PC-9 (cell line): ENCODE measurements around the gene CDKN3. TPM values are rescaled to one million over a fixed set of nuclear protein-coding genes. Genes with fewer than 3 reads are reported as not detected.

Source experiments
- BruUV-seq: library from RNA; stranded (reverse); fragments of 400-500 nt; replicated peaks from 2 replicates; lab custom pipeline; 2021; lab: Mats Ljungman, UMichigan
- CTCF ChIA-PET: fragments of 300-600 bp; sonication (Branson Sonifier 250); formaldehyde crosslinking; loops from one replicate; lab custom pipeline; 2022; ENCODE audit warnings: antibody characterized with exemption; lab: Charles Lee
- POLR2A ChIA-PET: fragments of 300-600 bp; sonication (Branson Sonifier 250); formaldehyde crosslinking; loops from one replicate; lab custom pipeline; 2022; ENCODE audit warnings: antibody characterized with exemption; ENCODE audit not compliant: unreplicated experiment; lab: Charles Lee
- DNase-seq, 2 experiments: peaks; one replicate each; pipeline versions ENCODE4 v3.0.0 to v3.0.0-alpha.2; 2015 to 2022; ENCODE audit warnings: mixed read lengths in 1 of 2
- H2AFZ ChIP-seq: fragments of 200-600 bp; sonication (generic); 2 replicates; pipeline ENCODE4 v1.8.1; 2017; ENCODE audit warnings: antibody characterized with exemption
- H3F3A ChIP-seq: fragments of 200-600 bp; sonication (generic); 2 replicates; pipeline ENCODE4 v1.8.1; 2017; ENCODE audit warnings: antibody characterized with exemption, mild to moderate bottlenecking, low read depth; ENCODE audit not compliant: insufficient read depth
- H3K27ac ChIP-seq: fragments of 200-600 bp; sonication (generic); 2 replicates; pipeline ENCODE4 v1.6.1; 2016; ENCODE audit warnings: mixed run types
- H3K27me3 ChIP-seq: fragments of 200-600 bp; sonication (generic); 2 replicates; pipeline ENCODE4 v1.6.1; 2016; ENCODE audit warnings: low read depth, mixed run types; ENCODE audit not compliant: insufficient read depth
- H3K36me3 ChIP-seq: fragments of 200-600 bp; sonication (generic); 2 replicates; pipeline ENCODE4 v1.6.1; 2016; ENCODE audit warnings: low read depth, mixed run types
- H3K4me1 ChIP-seq: fragments of 200-600 bp; sonication (generic); replicated peaks from 2 replicates; pipeline ENCODE4 v1.6.1; 2016; ENCODE audit warnings: mixed run types; ENCODE audit not compliant: insufficient read depth
- H3K4me2 ChIP-seq: fragments of 200-600 bp; sonication (generic); 2 replicates; pipeline ENCODE4 v1.6.1; 2017; ENCODE audit warnings: mixed run types
- H3K4me3 ChIP-seq: fragments of 200-600 bp; sonication (generic); 2 replicates; pipeline ENCODE4 v1.6.1; 2016; ENCODE audit warnings: mixed run types
- H3K79me2 ChIP-seq: fragments of 200-600 bp; sonication (generic); 2 replicates; pipeline ENCODE4 v1.6.1; 2017; ENCODE audit warnings: low read depth, mixed run types
- H3K9me2 ChIP-seq: fragments of 200-600 bp; sonication (generic); 2 replicates; pipeline ENCODE4 v1.8.1; 2017; ENCODE audit warnings: mild to moderate bottlenecking; ENCODE audit not compliant: insufficient read depth
- H3K9me3 ChIP-seq: fragments of 200-600 bp; sonication (generic); 2 replicates; pipeline ENCODE4 v1.8.1; 2016; ENCODE audit warnings: low read depth; ENCODE audit not compliant: insufficient read depth
- H4K20me1 ChIP-seq: fragments of 200-600 bp; sonication (generic); 2 replicates; pipeline ENCODE4 v1.8.1; 2017; ENCODE audit not compliant: insufficient read depth
- CTCF ChIP-seq: fragments of 200-600 bp; sonication (generic); conservative IDR thresholded peaks from 2 replicates; pipeline ENCODE4 v1.6.1; 2017; ENCODE audit warnings: mixed run types, antibody characterized with exemption, mild to moderate bottlenecking, moderate library complexity
- EZH2 ChIP-seq: fragments of 200-600 bp; sonication (generic); IDR thresholded peaks from 2 replicates; pipeline ENCODE4 v1.8.0; 2017; ENCODE audit warnings: antibody characterized with exemption, low read depth
- intact Hi-C: fragments of 100-400 bp; cut with micrococcal nuclease; formaldehyde crosslinking; loops from one replicate; pipeline ENCODE4 v1.10.0; 2022; ENCODE audit not compliant: unreplicated experiment
- total RNA-seq: library from RNA; stranded (reverse); gene quantifications from 2 replicates; pipeline ENCODE4 v1.2.3, GENCODE V29; 2021

Gene CDKN3
- total RNA-seq, 1 experiment from 2014 or later: 105 TPM

GRCh38 chr14:54349713-54350112 is 47.1 kb upstream of the CDKN3 start:
- Histone ChIP-seq H3F3A (no peaks in the 10 kb centered on the region), H4K20me1 (no peaks in the 10 kb centered on the region), H3K4me1 (no peaks in the 10 kb centered on the region), H3K4me3 (no peak overlapping the region), H2AFZ (no peak overlapping the region), H3K27me3 (no peaks in the 10 kb centered on the region), H3K9me2 (no peaks in the 10 kb centered on the region), H3K9me3 (no peaks in the 10 kb centered on the region; the same call in 1 of the 2 replicates), H3K27ac (no peak overlapping the region), H3K79me2 (no peaks in the 10 kb centered on the region), H3K4me2 (no peak overlapping the region), H3K36me3 (no peaks in the 10 kb centered on the region)
- ChIA-PET CTCF (interaction anchor here (0.5 kb wide), 1 partner anchor 10 kb away, joined by 3 read pairs; no protein-coding TSS in a partner anchor), POLR2A (no interaction called here)
- no TSS peak for BruUV-seq
- no peak for TF ChIP-seq EZH2
- no peak for TF ChIP-seq CTCF
- DNase-seq: no peak
- intact Hi-C loops: loop anchor here (5.0 to 10.0 kb wide), 2 partner anchors 1052 to 1385 kb away; no protein-coding TSS in a partner anchor

- Histone ChIP-seq H3F3A (no peaks in the 10 kb centered on the region), H3K27me3 (no peaks in the 10 kb centered on the region), H3K4me3 (no peak overlapping the region), H3K4me1 (0 out of 2 replicates have a peak, but pooled peaks cover 2% of the 10 kb centered on the region), H3K79me2 (no peaks in the 10 kb centered on the region), H3K36me3 (no peaks in the 10 kb centered on the region), H3K9me3 (no peaks in the 10 kb centered on the region; the same call in 1 of the 2 replicates), H4K20me1 (no peaks in the 10 kb centered on the region), H3K4me2 (no peak overlapping the region), H2AFZ (no peak overlapping the region), H3K27ac (no peak overlapping the region), H3K9me2 (no peaks in the 10 kb centered on the region)
- TF ChIP-seq CTCF (no peak), EZH2 (no peak)
- intact Hi-C loops: no loop called here
- ChIA-PET POLR2A (no interaction called here), CTCF (no interaction called here)
- DNase-seq: no peak
- no TSS peak for BruUV-seq
These were observed 46.6 kb upstream of the CDKN3 start for GRCh38 chr14:54350203-54350602.

GRCh38 chr14:54353266-54353665 is 43.5 kb upstream of the CDKN3 start:
- Histone ChIP-seq H4K20me1 (no peaks in the 10 kb centered on the region), H3K27me3 (no peaks in the 10 kb centered on the region), H3K4me3 (no peak overlapping the region), H3K27ac (no peak overlapping the region), H3K4me2 (no peak overlapping the region), H3K79me2 (no peaks in the 10 kb centered on the region), H3K36me3 (no peaks in the 10 kb centered on the region), H2AFZ (no peak overlapping the region), H3K9me3 (no peaks in the 10 kb centered on the region), H3K9me2 (no peaks in the 10 kb centered on the region), H3F3A (no peaks in the 10 kb centered on the region), H3K4me1 (peaks cover 14% of the 10 kb centered on the region)
- no peak for DNase-seq
- no peak for TF ChIP-seq EZH2
- TF ChIP-seq CTCF: no peak
- ChIA-PET POLR2A (no interaction called here), CTCF (no interaction called here)
- intact Hi-C loops: no loop called here
- no TSS peak for BruUV-seq
